ENCODE measurements around the gene ZYX.

ZYX gene, protein sequence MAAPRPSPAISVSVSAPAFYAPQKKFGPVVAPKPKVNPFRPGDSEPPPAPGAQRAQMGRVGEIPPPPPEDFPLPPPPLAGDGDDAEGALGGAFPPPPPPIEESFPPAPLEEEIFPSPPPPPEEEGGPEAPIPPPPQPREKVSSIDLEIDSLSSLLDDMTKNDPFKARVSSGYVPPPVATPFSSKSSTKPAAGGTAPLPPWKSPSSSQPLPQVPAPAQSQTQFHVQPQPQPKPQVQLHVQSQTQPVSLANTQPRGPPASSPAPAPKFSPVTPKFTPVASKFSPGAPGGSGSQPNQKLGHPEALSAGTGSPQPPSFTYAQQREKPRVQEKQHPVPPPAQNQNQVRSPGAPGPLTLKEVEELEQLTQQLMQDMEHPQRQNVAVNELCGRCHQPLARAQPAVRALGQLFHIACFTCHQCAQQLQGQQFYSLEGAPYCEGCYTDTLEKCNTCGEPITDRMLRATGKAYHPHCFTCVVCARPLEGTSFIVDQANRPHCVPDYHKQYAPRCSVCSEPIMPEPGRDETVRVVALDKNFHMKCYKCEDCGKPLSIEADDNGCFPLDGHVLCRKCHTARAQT

DNA sequence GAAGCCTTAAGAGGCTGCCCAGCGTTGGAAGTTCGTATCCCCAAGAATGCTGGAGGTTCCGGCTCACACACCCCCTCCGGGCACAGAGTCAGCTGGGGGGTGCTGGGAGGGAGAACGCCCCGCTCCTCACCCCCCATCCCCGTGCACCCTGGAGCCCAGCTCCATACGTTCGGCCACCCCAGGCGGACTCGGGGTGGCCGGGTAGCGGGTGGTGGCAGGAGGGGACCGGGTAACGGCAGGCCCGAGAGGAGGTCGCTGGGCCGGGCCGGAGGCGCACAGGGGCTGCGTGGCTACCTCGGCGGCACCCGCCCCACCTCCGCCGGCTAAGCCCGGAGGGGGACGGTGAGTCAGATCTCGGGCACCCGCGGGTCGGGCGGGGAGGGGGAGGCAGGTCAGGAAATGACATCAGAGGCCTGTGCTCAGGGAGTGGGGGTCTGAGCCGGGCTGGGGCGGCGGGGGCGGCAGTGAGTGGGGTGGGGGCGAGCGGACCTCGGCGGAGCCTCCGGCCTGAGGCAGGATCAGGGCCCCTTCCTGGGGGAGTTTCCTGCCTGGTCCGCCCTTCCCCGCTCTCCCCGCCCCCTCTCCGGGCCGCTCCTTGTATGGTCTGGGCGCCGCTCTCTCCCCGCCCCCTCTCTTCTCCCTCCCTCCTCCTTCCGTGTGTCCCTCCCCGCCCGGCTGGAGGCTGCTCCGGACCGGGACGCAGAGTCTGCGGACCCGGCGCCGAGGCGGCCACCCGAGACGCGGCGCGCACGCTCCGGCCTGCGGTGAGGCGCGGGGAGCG lies at the start of gene ZYX:
ZYX (plus strand) TSS at position 700 of the 781 bp plus-strand sequence. CDS start 227 bp downstream, outside the sequence.
- in situ Hi-C loops (cut with MboI; ENCODE audit: low pct_unique_long_range_greater_than_20kb, low sequenced_read_pairs): no loop called here
- DNase-seq: peak; percentile 71

- DNase-seq: no peak
- in situ Hi-C loops (cut with MboI; ENCODE audit: low pct_unique_long_range_greater_than_20kb, low sequenced_read_pairs): no loop called here
These were observed 46.9 kb upstream of the ZYX start for GRCh38 chr7:143334244-143334643.

GRCh38 chr7:143337216-143337615 lies 43.9 kb upstream of the ZYX start:
- no peak for DNase-seq
- in situ Hi-C loops (cut with MboI; ENCODE audit: low pct_unique_long_range_greater_than_20kb, low sequenced_read_pairs): no loop called here

GRCh38 chr7:143341842-143342241 lies 39.3 kb upstream of the ZYX start:
- in situ Hi-C loops (cut with MboI; ENCODE audit: low pct_unique_long_range_greater_than_20kb, low sequenced_read_pairs): no loop called here
- DNase-seq: no peak

- no peak for DNase-seq
- in situ Hi-C loops (cut with MboI; ENCODE audit: low pct_unique_long_range_greater_than_20kb, low sequenced_read_pairs): no loop called here
These were observed 37.5 kb upstream of the ZYX start for GRCh38 chr7:143343596-143343995.

DNA sequence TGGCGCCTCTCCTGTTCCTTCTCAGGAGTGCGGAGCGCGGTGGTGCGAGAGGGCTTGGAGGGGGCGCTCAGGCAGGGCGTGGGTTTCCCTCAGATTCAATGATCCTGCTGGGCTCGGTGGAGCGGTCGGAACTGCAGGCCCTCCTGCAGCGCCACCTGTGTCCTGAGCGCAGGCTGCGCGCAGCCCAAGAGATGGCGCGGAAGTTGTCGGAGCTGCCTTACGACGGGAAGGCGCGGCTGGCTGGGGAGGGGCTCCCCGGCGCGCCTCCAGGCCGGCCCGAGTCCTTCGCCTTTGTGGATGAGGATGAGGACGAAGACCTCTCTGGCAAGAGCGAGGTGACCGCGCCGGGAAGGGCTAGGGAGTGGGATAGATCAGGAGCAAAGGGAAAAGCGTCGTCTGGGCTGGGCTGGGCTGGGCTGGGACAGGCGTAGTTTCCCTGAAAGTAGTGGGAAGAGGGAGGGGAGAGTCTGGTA lies 35.7 kb upstream of the ZYX start:
- in situ Hi-C loops (cut with MboI; ENCODE audit: low pct_unique_long_range_greater_than_20kb, low sequenced_read_pairs): no loop called here
- DNase-seq: peak; percentile 37

- no peak for DNase-seq
- in situ Hi-C loops (cut with MboI; ENCODE audit: low pct_unique_long_range_greater_than_20kb, low sequenced_read_pairs): no loop called here
These were observed 35.1 kb upstream of the ZYX start for GRCh38 chr7:143346018-143346417.

DNA sequence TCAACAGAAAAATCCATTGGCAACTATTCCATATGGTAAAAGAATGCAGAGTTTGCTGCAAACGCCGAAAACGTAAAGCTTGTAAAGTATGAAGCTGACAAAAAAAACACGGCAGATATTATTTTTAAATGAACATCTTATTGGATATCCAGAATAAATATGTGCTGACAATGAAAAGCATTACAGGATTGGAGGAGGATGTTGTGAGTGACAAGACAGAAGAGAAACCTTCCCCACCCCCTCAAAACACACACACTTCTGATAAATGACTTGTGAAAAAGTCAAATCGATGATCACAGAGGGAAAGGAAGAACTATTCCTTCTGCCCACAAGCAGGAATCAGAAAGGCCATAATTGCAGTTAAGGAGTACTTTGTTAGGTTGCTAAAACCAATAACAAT lies 33.2 kb upstream of the ZYX start:
- no peak for DNase-seq
- in situ Hi-C loops (cut with MboI; ENCODE audit: low pct_unique_long_range_greater_than_20kb, low sequenced_read_pairs): no loop called here

GRCh38 chr7:143351060-143351459 lies 30.1 kb upstream of the ZYX start:
- DNase-seq: no peak
- in situ Hi-C loops (cut with MboI; ENCODE audit: low pct_unique_long_range_greater_than_20kb, low sequenced_read_pairs): no loop called here

- no peak for DNase-seq
- in situ Hi-C loops (cut with MboI; ENCODE audit: low pct_unique_long_range_greater_than_20kb, low sequenced_read_pairs): no loop called here
These were observed 29.6 kb upstream of the ZYX start for GRCh38 chr7:143351574-143351973.

DNA sequence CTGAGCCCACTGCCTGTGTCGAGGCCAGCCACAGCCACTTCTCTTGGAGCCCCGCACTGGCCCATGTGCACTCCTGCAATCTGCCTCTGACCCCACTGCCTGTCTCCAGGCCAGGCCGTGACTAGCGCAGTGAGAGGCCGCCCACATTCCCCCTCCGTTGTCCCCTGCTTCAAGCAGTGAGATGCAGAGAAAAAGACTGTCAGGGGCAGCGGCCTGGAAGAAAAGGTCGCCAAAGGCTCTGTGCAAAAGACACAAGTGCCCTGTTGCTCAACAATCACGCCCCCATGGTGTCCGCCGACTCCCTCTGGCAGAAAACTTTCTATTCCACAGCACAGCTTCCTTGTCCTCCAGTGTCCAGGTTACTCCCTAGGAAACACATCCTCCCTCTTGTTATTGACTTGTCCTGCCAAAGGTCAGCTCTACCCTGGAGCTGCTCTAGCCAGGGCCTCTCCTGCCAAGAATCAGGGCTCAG lies 28.6 kb upstream of the ZYX start:
- DNase-seq: no peak
- in situ Hi-C loops (cut with MboI; ENCODE audit: low pct_unique_long_range_greater_than_20kb, low sequenced_read_pairs): no loop called here

DNA sequence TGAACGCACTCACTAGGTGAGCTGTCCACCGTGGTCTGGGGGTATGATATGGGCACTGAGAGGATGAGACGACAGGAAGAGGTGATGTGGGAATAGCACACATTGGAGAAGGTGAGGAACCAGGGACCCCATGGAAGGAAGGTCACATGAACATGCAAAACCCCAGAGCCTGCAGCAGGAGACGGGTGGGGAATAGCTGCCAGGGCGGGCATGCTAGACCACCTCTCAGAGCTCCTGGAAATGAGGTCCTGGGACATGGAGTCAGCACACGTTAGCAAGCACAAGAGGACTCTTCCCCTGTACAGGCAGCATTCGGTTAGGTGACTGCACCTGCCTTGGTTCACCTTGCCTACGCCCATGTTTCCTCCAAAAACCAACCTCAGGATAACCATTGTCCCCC lies 26.8 kb upstream of the ZYX start:
- in situ Hi-C loops (cut with MboI; ENCODE audit: low pct_unique_long_range_greater_than_20kb, low sequenced_read_pairs): no loop called here
- DNase-seq: no peak

DNA sequence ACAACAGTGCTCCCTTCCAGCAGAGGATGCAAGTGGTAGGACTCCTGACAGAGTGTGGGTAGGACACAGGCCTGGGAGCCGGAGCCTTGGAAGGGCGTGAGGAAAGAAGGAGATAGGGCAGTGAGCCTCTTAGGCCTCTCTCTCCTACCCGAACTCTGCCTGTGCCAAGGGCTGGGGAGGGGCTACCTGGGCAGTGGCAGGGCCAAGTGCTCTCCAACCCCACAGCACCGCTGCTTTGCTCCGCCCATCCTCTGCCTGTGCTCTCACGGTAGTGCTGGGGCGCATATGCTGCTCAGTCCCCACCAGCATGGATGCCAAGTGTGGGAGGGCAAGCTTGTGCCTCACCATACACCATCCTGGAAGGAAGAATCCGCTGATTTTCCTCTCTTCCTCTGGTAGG lies 26.2 kb upstream of the ZYX start:
- no peak for DNase-seq
- in situ Hi-C loops (cut with MboI; ENCODE audit: low pct_unique_long_range_greater_than_20kb, low sequenced_read_pairs): no loop called here

DNA sequence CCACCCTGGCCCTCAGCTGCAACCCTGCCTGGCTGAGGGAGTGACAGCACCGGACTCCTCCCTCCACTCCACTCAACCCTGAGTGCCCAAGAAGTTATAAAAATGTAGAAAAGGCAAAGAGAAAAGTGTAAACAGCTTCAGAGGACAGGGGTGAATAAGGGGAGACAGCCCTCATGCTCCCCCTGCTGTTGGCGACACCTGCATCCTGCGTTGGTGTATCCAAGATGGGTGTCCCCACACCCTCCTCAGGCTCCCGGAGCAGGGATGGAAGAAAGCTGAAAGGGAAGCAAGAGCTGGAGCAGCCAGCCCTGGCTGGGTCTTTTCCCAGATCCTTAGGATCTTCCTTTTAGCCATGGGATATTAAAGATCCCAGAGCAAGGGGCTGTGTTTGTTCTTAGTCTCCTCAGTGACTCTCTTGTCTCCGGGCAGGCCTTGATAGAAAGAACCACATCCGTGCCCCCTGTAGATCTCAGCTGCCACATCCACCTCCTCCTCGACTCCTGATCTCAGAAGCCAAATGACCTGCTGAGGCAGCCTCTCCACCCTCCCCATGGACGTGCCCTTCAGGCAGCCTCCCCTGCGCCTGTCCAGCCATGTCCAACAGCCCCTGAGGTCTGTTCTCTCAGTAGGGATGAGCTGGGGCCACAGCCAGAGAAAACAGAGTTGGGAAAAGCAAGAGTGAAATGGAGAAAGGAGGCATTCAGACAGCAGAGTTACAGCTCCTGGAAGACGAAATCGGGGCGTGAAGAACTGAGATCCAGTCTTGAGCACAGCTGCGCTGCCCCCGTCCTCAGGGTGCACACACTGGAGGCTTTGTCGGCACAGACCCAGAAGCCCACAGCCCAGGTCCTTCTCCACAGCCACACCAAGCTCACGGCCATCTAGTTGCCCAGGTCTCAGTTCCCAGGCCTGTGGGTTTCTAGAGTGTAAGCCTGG lies 25.4 kb upstream of the ZYX start:
- DNase-seq: no peak
- in situ Hi-C loops (cut with MboI; ENCODE audit: low pct_unique_long_range_greater_than_20kb, low sequenced_read_pairs): no loop called here

DNA sequence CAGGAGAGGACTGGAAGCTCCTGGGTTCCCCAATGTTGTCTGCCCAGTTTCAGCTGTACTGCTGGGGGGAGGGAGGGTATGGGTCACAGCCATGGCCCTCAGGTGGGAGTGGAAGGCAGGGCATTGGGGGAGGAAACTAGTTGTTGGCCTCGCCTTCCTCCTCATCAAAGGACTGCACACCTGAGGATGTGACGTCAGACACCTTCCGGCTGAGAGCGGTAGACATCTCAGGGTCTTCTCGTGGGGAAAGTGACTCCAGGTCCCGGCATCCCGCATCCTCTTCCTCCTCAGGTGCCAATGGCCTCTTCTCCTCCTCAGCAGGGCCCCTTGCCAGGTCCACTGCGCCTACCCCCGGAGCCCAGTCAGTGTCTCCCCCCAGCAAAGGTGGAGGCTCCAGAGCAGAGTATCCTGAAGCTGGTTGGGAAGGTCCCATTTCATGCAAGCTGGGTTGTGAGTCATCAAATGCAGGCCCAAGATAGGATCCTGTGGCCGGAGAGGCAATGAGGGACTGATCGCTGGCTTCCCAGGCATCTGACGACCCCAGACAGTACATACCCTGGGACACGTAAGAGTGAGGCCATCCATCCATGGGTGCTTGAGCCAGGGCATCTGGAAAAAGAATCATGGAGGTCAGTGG lies 24.6 kb upstream of the ZYX start:
- DNase-seq: no peak
- in situ Hi-C loops (cut with MboI; ENCODE audit: low pct_unique_long_range_greater_than_20kb, low sequenced_read_pairs): no loop called here

- in situ Hi-C loops (cut with MboI; ENCODE audit: low pct_unique_long_range_greater_than_20kb, low sequenced_read_pairs): no loop called here
These were observed 22.5 kb upstream of the ZYX start for GRCh38 chr7:143358626-143359025.

GRCh38 chr7:143359771-143360353 lies 21.3 kb upstream of the ZYX start:
- DNase-seq: no peak
- in situ Hi-C loops (cut with MboI; ENCODE audit: low pct_unique_long_range_greater_than_20kb, low sequenced_read_pairs): no loop called here

More at GRCh38 chr7:143358626-143359025, 22.5 kb upstream of the ZYX start:
- DNase-seq: no peak
